Muscle layer of colon (tissue), 2 donors: ENCODE data around the gene C1orf226.

ENCODE experiments used
- H3K27ac ChIP-seq: one replicate; pipeline ENCODE4 v1.7.0; 2013; ENCODE audit warnings: low read depth, mild to moderate bottlenecking, low read length, moderate library complexity
- H3K27me3 ChIP-seq, 2 donors: one replicate each; pipeline ENCODE4 v1.7.0; 2013; ENCODE audit warnings: low read length in 2 of 2, mild to moderate bottlenecking in 2 of 2; ENCODE audit not compliant: insufficient read depth in 2 of 2, control insufficient read depth in 1 of 2
- H3K36me3 ChIP-seq: one replicate; pipeline ENCODE4 v1.7.0; 2013; ENCODE audit warnings: mild to moderate bottlenecking, low read length; ENCODE audit not compliant: insufficient read depth
- H3K4me1 ChIP-seq: one replicate; pipeline ENCODE4 v1.7.0; 2013; ENCODE audit warnings: mild to moderate bottlenecking, low read length; ENCODE audit not compliant: insufficient read depth
- H3K4me3 ChIP-seq, 2 donors: one replicate each; pipeline ENCODE4 v1.7.0; 2013; ENCODE audit warnings: low read length in 2 of 2, low read depth in 1 of 2, mild to moderate bottlenecking in 1 of 2, moderate library complexity in 1 of 2
- H3K9ac ChIP-seq: one replicate; pipeline ENCODE4 v1.7.0; 2013; ENCODE audit warnings: low read length
- H3K9me3 ChIP-seq: one replicate; pipeline ENCODE4 v1.7.0; 2013; ENCODE audit warnings: mild to moderate bottlenecking, low read length
- donor health status: abdominal sarcoma.
- donor health status: Adenocarcinoma of cecum.

Gene C1orf226

DNA sequence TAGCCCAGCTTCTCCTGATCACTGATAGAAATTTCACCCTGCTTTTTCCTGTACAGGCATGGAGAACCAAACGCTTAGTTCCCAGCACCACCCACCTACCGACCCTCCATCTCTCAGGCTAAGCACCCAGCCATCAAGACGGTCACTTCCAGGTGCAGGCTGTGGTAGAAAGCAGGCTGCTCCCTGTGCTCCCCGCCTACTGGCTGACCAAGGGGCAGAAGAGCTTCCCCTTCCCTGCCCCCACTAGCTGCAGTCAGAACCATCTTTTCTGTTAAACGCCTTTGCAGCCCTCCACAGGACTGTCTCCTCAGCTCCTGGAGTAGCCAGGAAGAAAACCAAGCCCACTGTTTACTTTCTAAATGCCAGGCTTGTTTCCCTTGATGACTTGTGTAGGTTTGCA lies 27.8 kb upstream of the C1orf226 start:
- H3K36me3 ChIP-seq, result peaks cover 20% of the 10 kb centered on the region
- no peaks in the 10 kb centered on the region for H3K9me3 ChIP-seq
- H3K27me3 ChIP-seq, result no peaks in the 10 kb centered on the region

DNA sequence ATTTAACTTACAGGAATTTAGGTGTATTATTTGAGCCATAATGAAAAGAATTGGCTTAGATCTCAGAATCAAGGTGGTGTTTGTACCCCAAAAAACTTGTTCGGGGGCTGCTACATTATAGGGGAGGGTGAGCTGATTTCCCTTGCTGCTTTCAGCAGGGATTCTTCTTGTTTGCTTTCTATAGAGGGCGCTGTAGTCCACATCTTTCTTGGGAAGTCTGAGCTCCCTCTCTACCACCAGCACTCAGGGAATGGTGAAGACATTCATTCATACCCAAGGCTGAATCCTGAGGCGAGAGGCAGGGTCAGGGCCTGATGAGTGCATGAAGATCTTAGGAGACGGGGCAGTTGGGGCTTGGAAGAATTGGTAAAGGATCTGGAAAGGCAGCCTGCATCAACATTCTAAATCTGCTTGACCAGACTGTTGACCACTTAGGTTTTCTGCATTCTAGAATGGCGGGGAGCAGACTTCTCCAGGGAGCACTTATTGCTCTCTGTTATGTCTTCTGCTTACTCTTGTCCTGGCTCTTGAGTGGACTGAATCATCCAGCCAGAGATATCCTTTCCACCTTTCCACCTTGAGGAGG lies 23.8 kb upstream of the C1orf226 start:
- peaks cover 24% of the 10 kb centered on the region for H3K36me3 ChIP-seq
- H3K27me3 ChIP-seq, result no peaks in the 10 kb centered on the region
- H3K4me1 ChIP-seq, result no peaks in the 10 kb centered on the region
- no peak overlapping the region for H3K27ac ChIP-seq
- H3K4me3 ChIP-seq, result no peak overlapping the region
- no peak overlapping the region for H3K9ac ChIP-seq
- no peaks in the 10 kb centered on the region for H3K9me3 ChIP-seq

More for the DNA sequence above, 27.8 kb upstream of the C1orf226 start:
- no peaks in the 10 kb centered on the region for H3K4me1 ChIP-seq
- H3K4me3 ChIP-seq, result no peak overlapping the region
- H3K27ac ChIP-seq, result no peak overlapping the region
- H3K9ac ChIP-seq, result no peak overlapping the region

DNA sequence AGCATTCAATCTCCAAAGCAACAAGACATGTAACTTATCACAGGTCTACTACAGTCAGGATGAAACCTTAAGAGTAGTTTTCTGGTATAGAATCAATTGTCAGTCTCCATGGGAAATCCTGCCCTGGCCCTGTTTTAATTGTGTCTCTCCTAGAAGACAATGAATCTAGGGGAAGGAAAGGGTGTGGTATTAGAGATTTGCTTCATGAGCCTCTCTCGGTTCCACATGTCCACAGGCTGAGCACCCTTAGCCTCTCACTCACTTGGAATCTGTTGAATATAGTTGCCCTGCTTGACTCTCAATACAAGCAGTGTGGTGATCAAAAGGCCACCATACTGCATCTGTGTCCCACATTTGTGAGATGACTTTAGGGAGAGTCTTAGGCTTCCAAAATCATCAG lies 22.6 kb upstream of the C1orf226 start:
- H3K9me3 ChIP-seq, result no peaks in the 10 kb centered on the region
- H3K4me3 ChIP-seq, result no peak overlapping the region
- H3K4me1 ChIP-seq, result no peaks in the 10 kb centered on the region
- H3K9ac ChIP-seq, result no peak overlapping the region
- no peak overlapping the region for H3K27ac ChIP-seq
- H3K36me3 ChIP-seq, result peaks cover 24% of the 10 kb centered on the region
- no peaks in the 10 kb centered on the region for H3K27me3 ChIP-seq

DNA sequence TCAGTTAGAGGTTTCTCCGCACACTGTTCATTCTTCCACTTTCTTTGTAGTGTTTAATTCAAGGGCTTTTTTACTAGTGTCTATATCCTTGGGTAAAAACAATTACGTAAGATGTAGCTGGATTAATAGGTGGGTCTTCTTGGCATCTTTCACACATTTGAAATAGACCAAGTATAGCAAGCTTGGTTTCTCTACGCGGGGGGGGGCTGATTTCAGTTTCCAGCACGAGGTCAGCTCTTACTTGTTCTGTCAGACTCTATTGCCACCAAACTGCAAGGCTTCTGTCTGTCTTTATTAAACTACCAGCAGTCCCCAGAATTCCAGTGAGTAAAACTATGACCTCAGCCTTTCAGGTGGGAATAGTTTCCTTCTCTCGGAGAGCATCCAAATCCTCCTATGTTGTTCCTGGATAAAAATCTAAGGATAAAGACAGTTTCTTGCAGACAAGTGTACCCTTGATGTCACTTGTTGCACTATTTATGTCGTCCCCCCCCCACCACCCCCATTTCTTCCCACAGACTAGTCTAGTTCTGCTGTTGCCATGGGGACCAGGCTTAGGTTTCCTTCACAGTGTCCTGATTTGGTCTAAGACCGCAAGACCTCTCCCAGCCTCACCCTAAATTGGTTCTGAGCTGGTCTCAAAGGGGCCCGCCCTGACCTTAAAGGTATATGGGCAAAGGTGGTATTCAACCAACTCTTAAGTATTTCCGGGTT lies 21.8 kb upstream of the C1orf226 start:
- H3K4me1 ChIP-seq, result no peaks in the 10 kb centered on the region
- H3K4me3 ChIP-seq, result no peak overlapping the region
- no peaks in the 10 kb centered on the region for H3K9me3 ChIP-seq
- no peak overlapping the region for H3K9ac ChIP-seq
- H3K36me3 ChIP-seq, result peaks cover 24% of the 10 kb centered on the region
- H3K27ac ChIP-seq, result no peak overlapping the region
- H3K27me3 ChIP-seq, result no peaks in the 10 kb centered on the region

DNA sequence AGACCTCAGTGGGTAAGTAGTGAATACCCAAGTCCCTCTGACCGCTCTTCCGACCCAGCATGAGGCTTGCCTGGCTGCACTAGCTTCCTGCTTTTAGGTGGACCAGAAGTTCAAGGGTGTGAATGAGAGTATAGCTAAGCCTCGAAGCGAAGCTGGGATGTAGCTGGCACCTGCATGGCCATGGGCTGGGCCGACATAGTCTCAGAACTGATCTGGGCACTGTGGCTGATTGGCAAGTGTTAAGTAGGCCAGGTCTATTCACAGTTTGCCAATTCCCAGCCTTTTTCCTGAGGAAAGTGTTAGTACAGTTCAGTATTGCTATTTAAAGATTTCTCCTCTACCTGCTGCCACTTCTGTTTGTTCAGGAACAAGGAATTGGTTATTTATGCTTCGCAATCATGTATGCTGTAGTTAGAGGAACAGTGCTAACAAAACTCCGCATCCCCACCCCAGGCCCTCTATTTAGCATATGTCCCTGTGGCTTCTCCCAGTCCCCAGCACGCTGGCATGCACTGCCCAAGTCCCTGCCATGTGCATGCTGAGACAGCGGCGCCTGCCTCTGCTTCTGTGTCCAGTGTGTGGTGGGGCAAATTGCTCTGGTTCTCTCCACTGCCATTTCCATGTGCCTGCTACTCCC lies 21.2 kb upstream of the C1orf226 start:
- H3K36me3 ChIP-seq, result peaks cover 23% of the 10 kb centered on the region
- no peaks in the 10 kb centered on the region for H3K27me3 ChIP-seq
- H3K4me1 ChIP-seq, result no peaks in the 10 kb centered on the region
- no peaks in the 10 kb centered on the region for H3K9me3 ChIP-seq
- H3K9ac ChIP-seq, result no peak overlapping the region
- no peak overlapping the region for H3K27ac ChIP-seq
- no peak overlapping the region for H3K4me3 ChIP-seq

DNA sequence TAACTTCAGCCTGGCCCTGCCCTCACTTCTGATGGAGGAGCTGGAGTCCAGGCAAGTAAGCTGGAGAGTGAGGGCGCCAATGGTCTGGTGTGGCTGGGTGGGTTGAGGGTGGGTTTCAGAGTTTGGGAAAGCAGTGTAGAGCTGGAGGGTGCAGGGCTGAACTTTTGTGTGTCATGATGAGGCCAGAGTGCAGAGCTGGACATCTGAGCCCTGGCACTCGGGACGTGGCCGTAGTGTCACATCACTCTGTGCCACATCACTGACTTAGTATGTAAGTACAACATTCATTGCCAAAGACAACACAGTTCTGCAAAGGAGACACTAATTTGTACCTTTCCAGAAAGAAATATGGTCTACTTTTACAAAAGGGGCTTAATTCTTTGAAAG lies 20.7 kb upstream of the C1orf226 start:
- Histone ChIP-seq H3K9ac (no peak overlapping the region), H3K9me3 (no peaks in the 10 kb centered on the region), H3K27me3 (no peaks in the 10 kb centered on the region), H3K4me1 (no peaks in the 10 kb centered on the region), H3K36me3 (peaks cover 18% of the 10 kb centered on the region), H3K4me3 (no peak overlapping the region), H3K27ac (no peak overlapping the region)

DNA sequence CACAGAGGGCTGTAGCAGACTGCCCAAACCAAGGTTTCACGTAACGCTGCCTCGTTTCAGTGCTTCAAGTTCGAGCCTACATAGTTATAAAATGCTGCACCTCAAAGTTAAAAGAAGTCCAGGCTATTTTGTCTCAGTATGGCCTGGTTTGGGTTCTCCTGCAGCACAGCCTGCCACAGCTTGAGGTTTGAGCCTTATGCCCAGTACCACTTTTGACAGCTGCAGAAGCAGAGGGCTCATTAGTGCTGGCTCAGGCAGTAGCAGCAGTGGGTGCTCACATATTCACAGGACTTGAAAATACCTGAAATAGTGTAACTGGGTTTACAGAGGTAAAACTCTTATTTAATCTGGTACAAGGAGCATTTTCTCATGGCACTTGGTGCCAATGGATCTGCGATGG lies 20.2 kb upstream of the C1orf226 start:
- no peaks in the 10 kb centered on the region for H3K9me3 ChIP-seq

DNA sequence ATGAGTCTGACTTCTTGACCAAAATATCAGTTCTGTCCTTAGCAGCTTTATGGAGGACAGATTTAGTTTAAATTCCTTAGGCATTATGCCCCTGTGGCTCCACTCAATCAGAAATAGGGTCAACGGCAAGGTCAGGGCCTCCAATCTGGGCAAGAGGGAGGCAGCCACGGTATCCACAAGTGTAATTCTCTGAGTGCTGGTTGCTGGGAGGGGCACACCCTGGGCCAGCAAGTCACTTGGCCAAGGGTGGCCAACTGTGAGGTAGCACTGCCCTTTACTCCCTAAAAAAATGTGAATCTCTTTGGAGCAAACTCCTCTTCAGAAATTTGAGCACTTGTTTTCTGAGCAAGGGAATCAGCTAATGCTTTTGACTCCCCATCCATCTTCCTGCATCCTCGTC lies 17.7 kb upstream of the C1orf226 start:
- H3K27me3 ChIP-seq, result no peaks in the 10 kb centered on the region
- H3K9me3 ChIP-seq, result no peaks in the 10 kb centered on the region
- H3K27ac ChIP-seq, result no peak overlapping the region
- peaks cover 7% of the 10 kb centered on the region for H3K36me3 ChIP-seq
- no peaks in the 10 kb centered on the region for H3K4me1 ChIP-seq
- no peak overlapping the region for H3K4me3 ChIP-seq
- no peak overlapping the region for H3K9ac ChIP-seq

More for the DNA sequence above, 20.2 kb upstream of the C1orf226 start:
- H3K9ac ChIP-seq, result no peak overlapping the region
- no peaks in the 10 kb centered on the region for H3K27me3 ChIP-seq
- peaks cover 16% of the 10 kb centered on the region for H3K36me3 ChIP-seq
- H3K27ac ChIP-seq, result no peak overlapping the region
- no peaks in the 10 kb centered on the region for H3K4me1 ChIP-seq
- H3K4me3 ChIP-seq, result no peak overlapping the region

DNA sequence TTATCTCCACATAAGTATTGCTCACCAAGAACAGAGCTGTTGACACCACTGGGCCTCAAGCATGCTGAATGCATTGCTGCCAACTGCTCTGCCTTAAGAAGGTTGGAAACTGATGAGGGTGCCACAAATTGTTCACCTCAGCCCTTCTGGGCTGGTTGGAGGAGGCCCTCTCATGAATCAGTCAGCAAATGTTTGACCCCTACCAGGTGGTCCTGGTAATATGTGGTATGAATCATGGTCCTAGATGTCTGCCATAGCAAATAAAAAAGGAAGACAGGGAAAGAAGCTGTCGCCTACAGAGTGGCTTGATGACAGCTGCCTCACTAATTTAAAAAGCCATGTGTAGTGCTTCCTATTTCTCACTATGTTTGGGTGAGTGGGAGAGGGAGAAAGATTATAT lies 17.0 kb upstream of the C1orf226 start:
- Histone ChIP-seq H3K36me3 (peaks cover 7% of the 10 kb centered on the region), H3K9me3 (no peaks in the 10 kb centered on the region), H3K4me3 (no peak overlapping the region), H3K27me3 (no peaks in the 10 kb centered on the region), H3K4me1 (no peaks in the 10 kb centered on the region), H3K27ac (no peak overlapping the region), H3K9ac (no peak overlapping the region)

DNA sequence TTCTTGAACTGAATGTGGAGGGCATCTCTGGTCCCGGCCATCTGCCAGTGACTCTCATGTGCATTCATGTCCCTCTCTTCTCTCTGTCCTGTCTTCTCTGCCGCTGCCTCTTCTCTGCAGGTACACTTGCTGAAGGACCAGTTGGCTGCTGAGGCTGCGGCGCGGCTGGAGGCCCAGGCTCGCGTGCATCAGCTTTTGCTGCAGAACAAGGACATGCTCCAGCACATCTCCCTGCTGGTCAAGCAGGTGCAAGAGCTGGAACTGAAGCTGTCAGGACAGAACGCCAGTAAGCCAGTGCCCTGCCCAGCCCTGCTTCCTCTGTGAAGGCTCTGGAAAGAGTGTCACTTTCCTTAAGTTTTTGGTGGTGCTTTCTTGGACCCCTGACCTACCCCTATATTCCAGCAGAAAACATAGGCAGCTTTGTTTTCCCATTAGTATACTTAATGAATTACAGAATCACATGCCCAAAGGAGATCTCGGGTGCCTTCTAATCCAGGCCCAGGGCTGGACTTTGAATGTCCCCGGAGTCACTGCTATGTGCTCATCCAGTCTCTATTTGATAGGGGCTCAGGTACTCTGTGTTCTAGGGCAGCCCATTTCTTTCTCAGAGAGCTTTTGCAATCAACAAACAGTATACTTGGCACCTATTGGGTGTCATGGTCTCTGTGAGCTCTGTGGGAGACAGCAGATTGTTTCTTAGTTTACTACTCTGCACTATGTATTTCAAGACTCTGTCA lies 16.1 kb upstream of the C1orf226 start:
- Histone ChIP-seq H3K4me1 (no peaks in the 10 kb centered on the region), H3K27ac (no peak overlapping the region), H3K36me3 (peaks cover 7% of the 10 kb centered on the region), H3K4me3 (no peak overlapping the region), H3K27me3 (no peaks in the 10 kb centered on the region), H3K9ac (no peak overlapping the region), H3K9me3 (no peaks in the 10 kb centered on the region)

DNA sequence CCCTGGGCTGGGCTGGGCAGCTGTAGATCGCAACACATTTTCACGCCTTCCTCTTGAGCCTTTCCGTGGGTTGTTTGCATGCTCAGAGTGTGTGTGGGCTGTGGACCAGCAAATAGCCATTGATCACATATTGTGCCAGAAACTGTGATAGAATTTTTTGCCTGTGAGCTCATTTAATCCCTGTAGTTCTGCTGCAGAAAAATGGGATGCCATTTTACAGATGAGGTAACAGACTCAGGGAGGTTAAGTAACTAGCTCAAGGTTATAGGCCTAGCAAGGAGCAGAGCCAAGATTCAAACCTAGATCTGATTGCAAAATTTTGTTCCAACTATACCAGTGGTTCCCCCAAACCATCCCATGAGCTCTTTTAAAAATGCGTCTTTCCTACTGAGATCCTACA lies 15.4 kb upstream of the C1orf226 start:
- H3K27me3 ChIP-seq, result no peaks in the 10 kb centered on the region
- H3K4me1 ChIP-seq, result no peaks in the 10 kb centered on the region
- H3K9ac ChIP-seq, result no peak overlapping the region
- no peak overlapping the region for H3K4me3 ChIP-seq
- no peaks in the 10 kb centered on the region for H3K9me3 ChIP-seq
- H3K27ac ChIP-seq, result no peak overlapping the region
- peaks cover 5% of the 10 kb centered on the region for H3K36me3 ChIP-seq
